IMR-90 (cell line): ENCODE results near the gene MICU1. TPM values are rescaled to one million over a fixed set of nuclear protein-coding genes. Genes with fewer than 3 reads are reported as not detected.

ENCODE experiments used
- ATAC-seq: fragments of 200-7000 bp; cut with Tn5 transposase; 2 replicates; pipeline ENCODE4 v1.9.1; 2020; ENCODE audit warnings: low read depth, mild to moderate bottlenecking, moderate library complexity
- BruUV-seq: library from RNA; stranded (reverse); fragments of 400-500 nt; replicated peaks from 2 replicates; lab custom pipeline; 2021; lab: Mats Ljungman, UMichigan
- CTCF ChIA-PET: fragments of 300-600 bp; formaldehyde crosslinking; extraction: SDS; loops from one replicate; lab custom pipeline; 2021; ENCODE audit warnings: antibody characterized with exemption; lab: Yijun Ruan, JAX
- POLR2A ChIA-PET: fragments of 300-600 bp; sonication (Branson Sonifier 250); formaldehyde crosslinking; loops from one replicate; lab custom pipeline; 2022; ENCODE audit warnings: antibody characterized with exemption; ENCODE audit not compliant: unreplicated experiment; lab: Charles Lee
- DNase-seq: peaks from one replicate; pipeline ENCODE4 v3.0.0; 2013
- H2AFZ ChIP-seq: replicated peaks from 2 replicates; pipeline ENCODE3; 2013; ENCODE audit warnings: low read length, mild to moderate bottlenecking; ENCODE audit not compliant: poor library complexity
- H2AK5ac ChIP-seq: 2 replicates; pipeline ENCODE4 v1.6.1; 2013; ENCODE audit warnings: low read depth, low read length, inconsistent platforms
- H2AK9ac ChIP-seq: replicated peaks from 2 replicates; pipeline ENCODE3; 2013; ENCODE audit warnings: mild to moderate bottlenecking, low read depth, low read length, moderate library complexity; ENCODE audit not compliant: poor library complexity
- H2BK120ac ChIP-seq: 2 replicates; pipeline ENCODE4 v1.6.1; 2013; ENCODE audit warnings: low read depth, low read length, inconsistent platforms
- H2BK15ac ChIP-seq: 3 replicates; pipeline ENCODE4 v1.6.1; 2013; ENCODE audit warnings: low read depth, low read length, inconsistent platforms
- H2BK20ac ChIP-seq: 2 replicates; pipeline ENCODE4 v1.6.1; 2013; ENCODE audit warnings: low read depth, mild to moderate bottlenecking, inconsistent platforms, low read length, moderate library complexity
- H2BK5ac ChIP-seq: 2 replicates; pipeline ENCODE4 v1.6.1; 2013; ENCODE audit warnings: mild to moderate bottlenecking, low read depth, low read length, inconsistent platforms; ENCODE audit not compliant: poor library complexity, severe bottlenecking
- H3K14ac ChIP-seq: replicated peaks from 2 replicates; pipeline ENCODE4 v1.6.1; 2013; ENCODE audit warnings: low read depth, low read length, inconsistent platforms
- H3K18ac ChIP-seq: 2 replicates; pipeline ENCODE4 v1.6.1; 2013; ENCODE audit warnings: low read depth, low read length, control low read depth
- H3K23ac ChIP-seq: 2 replicates; pipeline ENCODE4 v1.6.1; 2013; ENCODE audit warnings: low read depth, low read length, inconsistent platforms
- H3K27ac ChIP-seq: 2 replicates; pipeline ENCODE4 v1.5.1; 2013; ENCODE audit warnings: mild to moderate bottlenecking, control low read depth, low read length; ENCODE audit not compliant: insufficient read depth
- H3K27me3 ChIP-seq: 2 replicates; pipeline ENCODE4 v1.6.1; 2013; ENCODE audit warnings: low read length; ENCODE audit not compliant: control insufficient read depth, insufficient read depth
- H3K36me3 ChIP-seq: 2 replicates; pipeline ENCODE4 v1.6.1; 2013; ENCODE audit warnings: low read length, mixed read lengths; ENCODE audit not compliant: control insufficient read depth, insufficient read depth
- H3K4ac ChIP-seq: 2 replicates; pipeline ENCODE4 v1.6.1; 2013; ENCODE audit warnings: low read depth, low read length, inconsistent platforms
- H3K4me1 ChIP-seq: 2 replicates; pipeline ENCODE4 v1.6.1; 2013; ENCODE audit warnings: low read length, mixed read lengths; ENCODE audit not compliant: control insufficient read depth, insufficient read depth
- H3K4me2 ChIP-seq: 2 replicates; pipeline ENCODE4 v1.6.1; 2013; ENCODE audit warnings: low read depth, mild to moderate bottlenecking, control low read depth, low read length, moderate library complexity
- H3K4me3 ChIP-seq: 2 replicates; pipeline ENCODE4 v1.5.1; 2013; ENCODE audit warnings: low read depth, mild to moderate bottlenecking, control low read depth, low read length, moderate library complexity; ENCODE audit not compliant: insufficient read depth
- H3K56ac ChIP-seq: 2 replicates; pipeline ENCODE4 v1.6.1; 2013; ENCODE audit warnings: low read length, inconsistent platforms; ENCODE audit not compliant: insufficient read depth; ENCODE audit errors: extremely low read depth
- H3K79me1 ChIP-seq, 2 experiments: 2 replicates each; pipeline ENCODE4 v1.6.1; 2013; ENCODE audit warnings: low read length in 2 of 2, inconsistent platforms in 1 of 2, low read depth in 1 of 2
- H3K9ac ChIP-seq: 2 replicates; pipeline ENCODE4 v1.6.1; 2013; ENCODE audit warnings: low read depth, low read length, control low read depth
- H3K9me1 ChIP-seq: 2 replicates; pipeline ENCODE4 v1.6.1; 2013; ENCODE audit warnings: low read length, inconsistent platforms; ENCODE audit not compliant: insufficient read depth
- H3K9me3 ChIP-seq: 2 replicates; pipeline ENCODE4 v1.6.1; 2013; ENCODE audit warnings: low read length; ENCODE audit not compliant: control insufficient read depth, insufficient read depth
- H4K20me1 ChIP-seq: 2 replicates; pipeline ENCODE4 v1.6.1; 2013; ENCODE audit warnings: low read length, inconsistent platforms; ENCODE audit not compliant: insufficient read depth
- H4K5ac ChIP-seq: 2 replicates; pipeline ENCODE4 v1.6.1; 2013; ENCODE audit warnings: mild to moderate bottlenecking, low read depth, low read length, control low read depth
- H4K8ac ChIP-seq, 2 experiments: 2 replicates each; pipeline ENCODE4 v1.6.1; 2013; ENCODE audit warnings: low read depth in 2 of 2, low read length in 2 of 2, control low read depth in 1 of 2, inconsistent platforms in 1 of 2
- H4K91ac ChIP-seq: 2 replicates; pipeline ENCODE4 v1.6.1; 2013; ENCODE audit warnings: low read depth, low read length, inconsistent platforms; ENCODE audit not compliant: insufficient read depth
- BHLHE40 ChIP-seq: fragments of 150-350 bp; IDR thresholded peaks from 2 replicates; pipeline ENCODE4 v1.6.1; 2016; ENCODE audit warnings: mild to moderate bottlenecking, low read depth, low read length
- FOS ChIP-seq: fragments of 150-350 bp; IDR thresholded peaks from 2 replicates; pipeline ENCODE4 v1.6.1; 2016; ENCODE audit warnings: low read depth, low read length
- MAFK ChIP-seq: IDR thresholded peaks from 2 replicates; pipeline ENCODE4 v1.6.1; 2012; ENCODE audit warnings: low read depth, low read length, improper control_type of control experiment
- MAZ ChIP-seq: IDR thresholded peaks from 2 replicates; pipeline ENCODE4 v1.6.1; 2012; ENCODE audit warnings: low read depth, mild to moderate bottlenecking, low read length, improper control_type of control experiment, moderate library complexity, borderline replicate concordance
- MXI1 ChIP-seq: IDR thresholded peaks from 2 replicates; pipeline ENCODE4 v1.6.1; 2012; ENCODE audit warnings: low read depth, mild to moderate bottlenecking, low read length, moderate library complexity, borderline replicate concordance
- NFE2L2 ChIP-seq: fragments of 150-350 bp; IDR thresholded peaks from 2 replicates; pipeline ENCODE4 v1.6.1; 2016; ENCODE audit warnings: low read depth, mild to moderate bottlenecking, low read length
- POLR2A ChIP-seq: IDR thresholded peaks from 2 replicates; pipeline ENCODE4 v1.6.1; 2012; ENCODE audit warnings: mild to moderate bottlenecking, low read depth, low read length
- RAD21 ChIP-seq: IDR thresholded peaks from 2 replicates; pipeline ENCODE4 v1.6.1; 2012; ENCODE audit warnings: low read length, improper control_type of control experiment
- RCOR1 ChIP-seq: IDR thresholded peaks from 2 replicates; pipeline ENCODE4 v1.6.1; 2012; ENCODE audit warnings: mild to moderate bottlenecking, low read length, improper control_type of control experiment; ENCODE audit not compliant: insufficient replicate concordance
- dilution Hi-C: fragments of 300-500 bp; cut with HindIII; formaldehyde crosslinking; loops from one replicate; pipeline ENCODE4 v1.14.3; 2018; ENCODE audit warnings: low sequenced_read_pairs; ENCODE audit not compliant: unreplicated experiment
- in situ Hi-C: fragments of 300-500 bp; cut with MboI; formaldehyde crosslinking; loops from 3 replicates; pipeline ENCODE4 v1.14.3; 2019; ENCODE audit warnings: low sequenced_read_pairs, inconsistent platforms, mixed read lengths
- intact Hi-C: fragments of 100-400 bp; cut with micrococcal nuclease; formaldehyde crosslinking; loops from 2 replicates; pipeline ENCODE4 v1.10.0; 2022
- polyA plus RNA-seq, 3 experiments: library from polyadenylated mRNA; depleted of rRNA; stranded (reverse); fragments of >200 nt; gene quantifications; 2 replicates each; pipeline ENCODE4 v1.2.3, GENCODE V29; 2012; ENCODE audit warnings: low replicate concordance in 1 of 3
- total RNA-seq: library from RNA; depleted of rRNA; stranded (reverse); fragments of >200 nt; gene quantifications from 2 replicates; pipeline ENCODE4 v1.2.3, GENCODE V29; 2012
- TF ChIP-seq, protein P1 (sequence below): conservative IDR thresholded peaks from 2 replicates; pipeline ENCODE4 v1.5.1; 2012; ENCODE audit warnings: mild to moderate bottlenecking, low read depth, low read length, improper control_type of control experiment

MICU1 gene
- total and polyA plus RNA-seq, 2 of the 4 experiments (the other 2 are of a cell fraction) = 43.6 to 44.7 TPM

DNA sequence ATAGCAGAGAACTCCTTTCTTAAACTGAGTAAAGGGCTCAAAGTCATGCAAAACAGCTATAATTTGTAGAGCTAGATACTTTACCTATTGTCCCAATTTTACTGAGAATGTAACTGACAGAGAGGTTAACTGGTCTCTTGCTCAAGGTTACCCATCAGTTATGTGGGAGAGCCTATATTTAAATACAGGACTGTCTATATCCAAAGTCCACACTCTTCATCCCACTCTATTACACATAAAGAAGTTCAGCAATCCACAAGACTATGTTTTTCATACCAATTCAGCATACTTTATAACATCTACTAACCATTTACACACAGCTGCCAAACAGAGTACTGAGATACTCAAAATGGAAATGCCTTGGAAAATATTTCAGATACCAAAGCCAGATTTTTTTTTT, 100.2 kb downstream of the MICU1 start:
- no peak overlapping the region for H3K23ac ChIP-seq
- dilution Hi-C loops = no loop called here
- CTCF ChIA-PET = interaction anchor here (0.6 to 2.1 kb wide), 4 partner anchors 8 to 161 kb away, joined by 3 to 5 read pairs (median 4); no protein-coding TSS in a partner anchor
- ATAC-seq (peak; percentile 56), DNase-seq (no peak)
- no peak overlapping the region for H3K4ac ChIP-seq
- H3K9me1 ChIP-seq = no peaks in the 10 kb centered on the region
- H3K4me1 ChIP-seq = 0 out of 2 replicates have a peak, but pooled peaks cover 3% of the 10 kb centered on the region
- in situ Hi-C loops = no loop called here
- no peak overlapping the region for H2BK120ac ChIP-seq
- H2AK9ac ChIP-seq = no peak overlapping the region
- H3K27ac ChIP-seq = no peak overlapping the region
- no peak overlapping the region for H4K5ac ChIP-seq
- H2BK15ac ChIP-seq = no peak overlapping the region
- H2BK5ac ChIP-seq = no peak overlapping the region
- intact Hi-C loops = no loop called here
- H3K79me1 ChIP-seq = no peaks in the 10 kb centered on the region
- H2AFZ ChIP-seq = no peak overlapping the region
- TF ChIP-seq RAD21 = no peak
- TF ChIP-seq RCOR1 = no peak
- TF ChIP-seq, protein P1, sequence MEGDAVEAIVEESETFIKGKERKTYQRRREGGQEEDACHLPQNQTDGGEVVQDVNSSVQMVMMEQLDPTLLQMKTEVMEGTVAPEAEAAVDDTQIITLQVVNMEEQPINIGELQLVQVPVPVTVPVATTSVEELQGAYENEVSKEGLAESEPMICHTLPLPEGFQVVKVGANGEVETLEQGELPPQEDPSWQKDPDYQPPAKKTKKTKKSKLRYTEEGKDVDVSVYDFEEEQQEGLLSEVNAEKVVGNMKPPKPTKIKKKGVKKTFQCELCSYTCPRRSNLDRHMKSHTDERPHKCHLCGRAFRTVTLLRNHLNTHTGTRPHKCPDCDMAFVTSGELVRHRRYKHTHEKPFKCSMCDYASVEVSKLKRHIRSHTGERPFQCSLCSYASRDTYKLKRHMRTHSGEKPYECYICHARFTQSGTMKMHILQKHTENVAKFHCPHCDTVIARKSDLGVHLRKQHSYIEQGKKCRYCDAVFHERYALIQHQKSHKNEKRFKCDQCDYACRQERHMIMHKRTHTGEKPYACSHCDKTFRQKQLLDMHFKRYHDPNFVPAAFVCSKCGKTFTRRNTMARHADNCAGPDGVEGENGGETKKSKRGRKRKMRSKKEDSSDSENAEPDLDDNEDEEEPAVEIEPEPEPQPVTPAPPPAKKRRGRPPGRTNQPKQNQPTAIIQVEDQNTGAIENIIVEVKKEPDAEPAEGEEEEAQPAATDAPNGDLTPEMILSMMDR = no peak
- no peak for TF ChIP-seq MAZ
- no peak for TF ChIP-seq MXI1
- no peak for TF ChIP-seq MAFK
- no peak for TF ChIP-seq BHLHE40
- TF ChIP-seq POLR2A = no peak
- no peak for TF ChIP-seq FOS
- no peak for TF ChIP-seq NFE2L2
- H3K4me2 ChIP-seq = no peak overlapping the region; the same call in 1 of the 2 replicates
- no peak overlapping the region for H3K18ac ChIP-seq
- no peak overlapping the region for H3K4me3 ChIP-seq
- H2AK5ac ChIP-seq = no peak overlapping the region
- no peak overlapping the region for H3K14ac ChIP-seq
- H2BK20ac ChIP-seq = no peak overlapping the region
- POLR2A ChIA-PET = interaction anchor here (0.6 kb wide), 1 partner anchor 317 kb away, joined by 3 read pairs; no protein-coding TSS in a partner anchor
- no peaks in the 10 kb centered on the region for H4K20me1 ChIP-seq
- no peak overlapping the region for H3K56ac ChIP-seq
- H3K9ac ChIP-seq = no peak overlapping the region
- H3K27me3 ChIP-seq = no peaks in the 10 kb centered on the region
- H4K91ac ChIP-seq = no peak overlapping the region
- H4K8ac ChIP-seq = no peak overlapping the region
- BruUV-seq = no TSS peak
- no peaks in the 10 kb centered on the region for H3K9me3 ChIP-seq
- H3K36me3 ChIP-seq = no peaks in the 10 kb centered on the region
